IPS-15b (cell line): ENCODE measurements around the gene SLC29A2.

Experiments used
- H3K27me3 ChIP-seq: one replicate; pipeline ENCODE4 v1.6.1; 2013; ENCODE audit warnings: low read length; ENCODE audit not compliant: control insufficient read depth, insufficient read depth
- H3K36me3 ChIP-seq: one replicate; pipeline ENCODE4 v1.6.1; 2013; ENCODE audit warnings: low read length; ENCODE audit not compliant: control insufficient read depth, insufficient read depth
- H3K4me1 ChIP-seq: one replicate; pipeline ENCODE4 v1.6.1; 2013; ENCODE audit warnings: mild to moderate bottlenecking, low read length; ENCODE audit not compliant: control insufficient read depth, insufficient read depth
- H3K4me3 ChIP-seq: one replicate; pipeline ENCODE4 v1.5.1; 2013; ENCODE audit warnings: low read depth, low read length
- H3K9ac ChIP-seq: one replicate; pipeline ENCODE4 v1.6.1; 2013; ENCODE audit warnings: low read depth, mild to moderate bottlenecking, low read length
- H3K9me3 ChIP-seq: one replicate; pipeline ENCODE4 v1.6.1; 2013; ENCODE audit warnings: mild to moderate bottlenecking, low read length; ENCODE audit not compliant: control insufficient read depth, insufficient read depth

Gene SLC29A2

GRCh38 chr11:66317322-66317722 is 54.2 kb downstream of the SLC29A2 start:
- Histone ChIP-seq H3K36me3 (no peaks in the 10 kb centered on the region), H3K4me3 (no peak overlapping the region), H3K9me3 (no peaks in the 10 kb centered on the region), H3K4me1 (peaks cover 13% of the 10 kb centered on the region), H3K9ac (no peak overlapping the region), H3K27me3 (peaks cover 2% of the 10 kb centered on the region)

- Histone ChIP-seq H3K27me3 (peaks cover 2% of the 10 kb centered on the region), H3K4me3 (peak within 1 kb of the TSS; percentile 13), H3K9ac (no peak within 1 kb of the TSS), H3K9me3 (no peaks in the 10 kb centered on the region), H3K36me3 (no peaks in the 10 kb centered on the region), H3K4me1 (peaks cover 13% of the 10 kb centered on the region)
Observed at GRCh38 chr11:66316849-66317251, 54.7 kb downstream of the SLC29A2 start, which contains the start of gene CD248. TSS of gene CD248 (minus strand) at chr11:66317044. CDS start at chr11:66317027, 17 bp downstream.

DNA sequence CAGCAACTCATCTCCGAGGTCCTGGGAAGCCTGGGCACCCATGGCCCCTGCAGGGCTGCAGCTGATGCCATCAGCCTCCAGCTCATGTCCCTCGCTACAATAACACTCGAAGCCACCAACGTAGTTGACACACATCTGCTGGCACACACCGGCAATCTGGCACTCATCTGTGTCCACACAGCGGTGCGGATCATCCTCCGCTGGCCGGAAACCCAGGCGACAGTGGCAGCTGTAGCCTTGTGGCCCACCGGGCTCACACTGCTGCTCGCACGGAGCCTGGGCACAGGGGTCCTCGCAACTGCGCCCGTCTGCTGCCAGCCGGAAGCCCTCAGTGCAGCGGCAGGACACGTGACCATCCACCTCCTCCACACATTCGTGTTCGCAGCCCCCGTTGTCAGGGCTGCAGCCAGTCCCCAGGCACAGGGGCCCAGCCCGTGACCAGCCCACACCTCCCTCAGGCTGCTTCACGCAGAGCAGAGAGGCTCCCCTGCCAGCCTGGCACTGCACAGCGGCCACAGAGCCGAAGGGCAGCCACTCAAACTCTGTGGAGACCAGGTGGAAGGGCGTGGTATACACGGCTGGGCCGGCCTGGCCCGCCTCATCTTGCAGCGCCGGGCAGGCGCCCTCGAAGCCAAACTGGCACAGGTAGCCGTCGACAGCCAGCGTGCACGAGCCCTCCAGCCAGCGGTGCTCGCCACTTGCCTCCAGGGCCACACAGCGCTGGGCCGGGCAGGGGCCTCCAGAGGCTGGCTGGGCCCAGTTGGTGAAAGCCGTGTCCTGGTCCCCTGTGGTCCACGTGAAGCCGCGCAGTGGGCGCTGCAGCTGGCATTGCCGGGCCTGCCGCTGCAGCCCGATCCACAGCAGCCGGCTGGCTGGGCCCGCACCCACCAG is 55.4 kb downstream of the SLC29A2 start:
- Histone ChIP-seq H3K36me3 (no peaks in the 10 kb centered on the region), H3K27me3 (peaks cover 2% of the 10 kb centered on the region)

GRCh38 chr11:66315498-66315885 is 56.1 kb downstream of the SLC29A2 start:
- Histone ChIP-seq H3K9me3 (no peaks in the 10 kb centered on the region), H3K9ac (no peak overlapping the region), H3K27me3 (peaks cover 2% of the 10 kb centered on the region), H3K4me3 (no peak overlapping the region), H3K36me3 (no peaks in the 10 kb centered on the region), H3K4me1 (peaks cover 17% of the 10 kb centered on the region)

More for the DNA sequence above, 55.4 kb downstream of the SLC29A2 start:
- H3K9me3 ChIP-seq: no peaks in the 10 kb centered on the region
- H3K4me3 ChIP-seq: no peak overlapping the region
- H3K9ac ChIP-seq: no peak overlapping the region
- peaks cover 15% of the 10 kb centered on the region for H3K4me1 ChIP-seq

- peaks cover 17% of the 10 kb centered on the region for H3K4me1 ChIP-seq
Observed at GRCh38 chr11:66314561-66315497, 56.7 kb downstream of the SLC29A2 start.

GRCh38 chr11:66314186-66314501 is 57.4 kb downstream of the SLC29A2 start:
- H3K4me3 ChIP-seq: no peak overlapping the region
- H3K27me3 ChIP-seq: peaks cover 4% of the 10 kb centered on the region
- H3K4me1 ChIP-seq: peaks cover 17% of the 10 kb centered on the region
- H3K36me3 ChIP-seq: no peaks in the 10 kb centered on the region
- H3K9ac ChIP-seq: peak overlapping the region; percentile 60
- no peaks in the 10 kb centered on the region for H3K9me3 ChIP-seq

More at GRCh38 chr11:66314561-66315497, 56.7 kb downstream of the SLC29A2 start:
- H3K9me3 ChIP-seq: no peaks in the 10 kb centered on the region
- H3K4me3 ChIP-seq: no peak overlapping the region
- peaks cover 4% of the 10 kb centered on the region for H3K27me3 ChIP-seq
- no peaks in the 10 kb centered on the region for H3K36me3 ChIP-seq
- no peak overlapping the region for H3K9ac ChIP-seq

DNA sequence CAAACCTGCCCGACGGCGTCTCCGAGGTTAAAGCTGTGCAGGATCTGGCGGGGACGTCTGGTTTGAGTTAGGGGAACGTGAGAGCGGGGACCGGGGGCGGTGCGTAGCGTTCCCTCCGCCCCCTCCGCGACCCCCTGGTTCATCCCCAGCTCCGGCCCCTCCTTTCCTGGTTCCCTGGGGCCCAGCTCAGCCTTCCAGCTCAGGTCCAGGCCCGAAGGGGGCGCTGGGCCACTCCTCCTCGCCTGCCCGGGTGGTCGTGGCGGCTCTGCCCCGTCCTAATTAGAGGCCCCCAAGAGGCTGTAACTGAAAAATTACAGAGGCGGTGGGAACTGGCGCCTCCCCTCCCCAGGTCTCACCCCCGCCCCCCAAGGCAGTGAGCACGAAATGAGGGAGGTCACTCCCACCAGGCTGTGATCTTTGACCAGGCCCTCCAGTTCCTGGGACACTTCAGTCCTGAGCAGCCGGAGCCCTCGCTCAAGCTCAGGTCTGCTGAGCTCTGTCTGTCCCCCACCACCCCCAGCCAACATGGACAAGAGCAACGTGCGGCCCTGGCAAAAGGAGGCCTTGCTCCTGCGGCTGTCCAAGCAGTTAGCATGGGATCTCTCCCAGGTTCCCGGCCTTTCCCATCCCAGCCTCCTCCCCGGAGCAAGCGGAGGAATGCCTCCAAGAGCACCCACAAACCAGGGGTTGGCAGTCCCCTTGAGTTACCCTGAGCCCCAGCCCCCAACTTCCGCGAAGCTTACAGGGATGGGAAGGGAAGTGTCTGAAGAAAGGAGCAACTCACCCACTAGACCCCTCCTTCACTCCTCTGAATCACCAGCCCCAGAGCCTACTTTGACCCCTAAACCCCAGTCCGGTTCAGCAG is 58.0 kb downstream of the SLC29A2 start:
- Histone ChIP-seq H3K4me3 (peak overlapping the region; percentile 65), H3K4me1 (peaks cover 17% of the 10 kb centered on the region), H3K9ac (peak overlapping the region; percentile 60), H3K36me3 (no peaks in the 10 kb centered on the region), H3K27me3 (peaks cover 4% of the 10 kb centered on the region), H3K9me3 (no peaks in the 10 kb centered on the region)

GRCh38 chr11:66312549-66313320 is 58.8 kb downstream of the SLC29A2 start:
- Histone ChIP-seq H3K4me1 (peaks cover 9% of the 10 kb centered on the region), H3K9ac (no peak overlapping the region), H3K27me3 (peaks cover 4% of the 10 kb centered on the region)

More at GRCh38 chr11:66312549-66313320, 58.8 kb downstream of the SLC29A2 start:
- Histone ChIP-seq H3K4me3 (peak overlapping the region; percentile 84), H3K36me3 (no peaks in the 10 kb centered on the region), H3K9me3 (no peaks in the 10 kb centered on the region)
